Measurements from ENCODE around the gene ZNF674.
"Not testable (repeated sequence)": the region's sequence is repeated elsewhere in the genome, so short reads cannot be mapped to it uniquely, and the experiment has no call there.

Gene ZNF674

DNA sequence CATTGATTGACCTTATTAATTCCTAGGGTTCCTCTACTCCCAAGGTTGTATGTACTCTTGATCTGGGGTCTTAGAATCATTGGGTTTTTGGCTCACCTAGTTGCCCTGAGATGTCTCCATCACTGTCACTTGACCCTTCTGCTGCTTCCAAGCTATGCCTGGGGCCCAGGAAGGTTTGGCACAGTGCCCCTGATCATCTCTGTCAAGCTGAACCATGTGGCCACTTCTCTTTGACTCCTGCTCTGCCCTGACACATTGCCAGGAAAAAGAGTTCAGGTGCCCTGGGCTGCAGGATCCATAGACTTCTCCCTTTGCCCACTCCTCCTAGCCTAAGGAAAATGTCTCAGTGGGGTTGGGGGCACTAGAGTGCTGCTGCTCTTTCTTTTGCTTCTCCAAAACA is 24.4 kb upstream of the ZNF674 start:
- no peak for DNase-seq

DNA sequence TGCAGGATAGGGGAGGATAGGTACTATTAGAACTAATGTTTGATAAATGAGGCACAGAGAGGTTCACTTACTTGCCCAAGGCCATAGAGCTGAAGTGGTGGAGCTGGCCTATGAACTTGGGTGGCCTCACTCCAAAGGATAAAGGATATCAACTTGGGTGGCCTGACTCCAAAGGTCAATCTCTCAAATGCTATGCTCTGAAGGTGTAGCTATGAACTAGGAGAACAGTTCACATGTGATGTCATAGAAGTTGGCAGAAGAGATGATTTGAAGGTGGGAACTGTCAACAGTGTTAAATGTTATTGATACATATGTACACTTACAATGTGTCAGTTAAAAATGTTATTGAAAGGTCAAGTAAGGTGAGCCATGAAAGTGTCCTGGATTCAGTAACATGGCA is 22.2 kb upstream of the ZNF674 start:
- DNase-seq: no peak

DNA sequence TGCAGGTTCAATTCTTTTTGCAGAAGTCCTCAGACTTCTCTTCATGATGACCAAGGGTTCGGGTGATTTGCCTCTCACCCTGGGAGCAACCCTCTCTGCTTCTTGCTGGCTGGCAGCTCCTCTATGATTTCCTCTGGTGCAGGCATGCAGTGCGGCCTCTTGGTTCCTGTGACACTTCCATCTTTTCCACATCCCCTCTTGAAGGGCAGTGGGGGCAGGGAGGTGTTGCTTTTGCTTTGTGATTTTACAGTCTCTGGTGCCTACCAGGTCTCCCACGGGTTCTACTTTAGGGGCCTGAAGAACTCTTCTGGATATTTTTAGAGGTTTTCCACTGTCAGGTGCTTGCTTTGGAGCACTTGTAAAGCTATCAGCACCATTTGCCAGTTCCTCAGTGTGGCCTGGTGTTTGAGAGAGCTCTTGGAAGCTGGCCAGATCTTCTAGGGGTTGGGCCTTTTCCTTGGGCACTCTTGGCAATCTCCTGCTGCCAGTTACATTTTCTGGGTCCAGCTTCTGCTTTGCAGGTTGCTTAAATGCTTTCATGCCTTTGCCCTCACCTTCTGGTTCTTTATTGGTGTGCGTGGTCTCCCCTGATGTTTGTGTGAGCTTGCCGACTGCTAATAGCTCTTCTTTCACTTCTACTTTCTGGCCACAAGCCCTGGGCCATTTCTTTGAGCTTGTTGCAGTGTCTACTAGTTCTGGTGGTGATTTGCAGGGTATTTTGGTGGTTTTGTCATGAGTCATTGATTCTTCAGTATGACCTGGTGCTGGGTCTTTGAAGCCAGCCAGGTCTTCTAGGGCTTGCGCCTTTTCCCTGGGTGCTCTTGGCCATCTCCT is 16.8 kb upstream of the ZNF674 start:
- no peak for DNase-seq

DNA sequence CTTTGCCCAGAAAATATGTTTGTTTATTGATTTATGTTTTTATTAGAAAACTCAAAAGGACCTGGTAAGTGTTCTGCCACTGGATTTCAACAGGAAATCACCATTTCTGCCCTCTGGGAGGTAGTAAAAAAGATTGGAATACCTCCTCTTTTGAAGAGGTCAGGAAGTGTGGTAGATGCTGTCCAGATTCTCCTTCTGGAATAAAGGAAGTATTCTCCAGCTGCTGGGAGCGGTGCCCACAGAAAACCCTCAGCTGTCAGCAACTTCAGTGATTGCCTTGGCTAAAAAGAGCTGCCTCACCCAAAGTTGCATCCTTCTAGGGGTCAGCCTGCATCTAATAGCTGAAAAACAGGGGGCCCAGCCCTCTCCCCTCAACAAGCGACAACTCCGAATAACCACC is 13.8 kb upstream of the ZNF674 start:
- no peak for DNase-seq

DNA sequence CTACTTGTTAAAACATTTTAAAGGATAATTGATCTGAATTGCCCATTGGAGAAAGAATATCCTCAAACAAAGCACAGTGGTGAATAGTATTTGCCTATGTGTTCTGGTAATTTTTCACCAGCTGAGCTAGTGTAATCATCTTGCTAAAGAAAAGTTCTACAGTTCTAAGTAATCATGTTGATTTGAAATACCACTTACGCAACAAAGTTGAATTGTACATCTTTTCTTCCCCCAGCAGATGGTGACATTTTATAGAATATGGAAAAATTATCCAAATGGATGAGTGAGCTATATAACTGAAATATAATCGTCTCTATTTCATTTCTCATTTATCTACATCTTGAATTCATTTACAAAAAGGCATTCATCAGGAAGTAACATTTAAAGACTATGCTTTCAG is 9.7 kb upstream of the ZNF674 start:
- no peak for DNase-seq

DNA sequence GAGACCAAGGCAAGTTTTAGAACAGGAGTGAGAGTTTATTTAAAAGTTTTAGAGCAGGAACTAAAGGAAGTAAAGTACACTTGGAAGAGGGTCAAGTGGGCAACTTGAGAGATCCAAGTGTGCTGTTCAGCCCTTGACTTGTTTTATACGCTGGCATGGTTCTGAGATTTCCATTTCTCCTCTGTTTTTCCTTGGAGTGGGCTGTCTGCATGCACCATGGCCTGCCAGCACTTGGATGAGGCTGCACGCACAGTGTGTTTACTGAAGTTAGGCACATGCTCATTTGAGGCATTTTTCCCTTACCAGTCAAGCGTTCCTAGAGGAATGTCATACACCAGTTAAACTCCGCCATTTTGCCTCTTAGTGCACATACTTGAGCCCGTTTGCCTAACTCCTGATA is 8.7 kb upstream of the ZNF674 start:
- no peak for DNase-seq

DNA sequence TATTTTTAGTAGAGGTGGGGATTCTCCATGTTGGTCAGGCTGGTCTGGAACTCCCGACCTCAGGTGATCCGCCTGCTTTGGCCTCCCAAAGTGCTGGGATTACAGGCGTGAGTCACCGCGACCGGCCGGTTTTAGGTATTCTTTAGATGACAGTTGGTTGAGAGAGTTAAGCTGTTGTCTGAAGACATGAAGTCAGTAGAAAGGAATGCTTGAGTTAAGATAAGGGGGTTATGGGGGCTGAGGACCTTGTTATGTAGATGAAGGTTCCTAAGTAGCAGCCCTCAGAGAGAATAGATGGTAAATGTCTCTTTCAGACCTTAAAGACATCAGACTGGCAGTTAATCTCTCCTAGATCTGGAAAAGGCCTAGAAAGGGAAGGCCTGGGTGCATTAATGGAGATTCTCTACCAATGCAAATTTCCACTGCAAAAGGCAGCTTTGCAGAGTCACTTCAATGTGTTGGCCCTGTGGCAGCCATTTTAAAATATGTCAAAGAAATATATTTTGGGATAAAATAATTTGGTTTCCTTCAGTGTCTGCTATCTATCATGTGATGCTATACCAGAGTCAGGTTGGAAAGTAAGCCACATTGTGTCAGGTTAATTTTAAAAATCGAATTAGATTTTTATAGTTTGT is 6.4 kb upstream of the ZNF674 start:
- DNase-seq: no peak

DNA sequence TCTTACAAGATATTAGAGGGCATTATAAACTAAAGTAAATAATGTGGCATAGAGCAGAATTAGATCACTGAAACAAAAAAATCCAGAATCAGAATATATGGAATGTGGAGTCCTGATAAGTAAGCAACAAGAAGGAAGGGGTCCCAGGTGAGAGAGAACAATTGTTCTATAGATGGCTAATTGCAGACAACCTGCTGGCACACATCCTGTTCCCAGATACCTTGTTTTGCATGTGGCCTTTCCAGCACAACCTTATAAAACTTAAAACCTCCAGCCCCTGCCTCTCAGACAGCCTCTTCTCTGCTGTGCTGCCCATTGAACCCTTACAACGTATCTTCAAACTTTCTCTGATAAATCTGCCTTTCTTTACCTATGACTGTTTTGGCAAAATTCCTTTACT is 4.7 kb upstream of the ZNF674 start:
- no peak for DNase-seq

DNA sequence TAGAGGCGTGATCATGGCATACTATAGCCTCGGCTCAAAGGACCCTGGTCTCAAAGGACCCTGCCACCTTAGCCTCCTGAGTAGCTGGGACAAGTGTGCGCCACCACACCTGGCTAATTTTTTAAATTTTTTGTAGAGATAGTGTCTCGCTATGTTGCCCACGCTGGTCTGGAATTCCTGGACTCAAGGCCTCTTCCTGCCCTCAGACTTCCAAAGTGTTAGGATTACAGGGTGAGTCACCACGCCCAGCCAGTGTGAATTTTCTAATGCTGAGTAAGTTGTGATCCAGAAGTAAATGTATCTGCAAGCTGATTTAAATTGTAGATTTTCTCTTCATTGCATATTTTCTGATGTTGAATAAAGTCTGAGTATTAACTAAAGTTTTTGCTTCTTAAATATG is 2.6 kb upstream of the ZNF674 start:
- no peak for DNase-seq

DNA sequence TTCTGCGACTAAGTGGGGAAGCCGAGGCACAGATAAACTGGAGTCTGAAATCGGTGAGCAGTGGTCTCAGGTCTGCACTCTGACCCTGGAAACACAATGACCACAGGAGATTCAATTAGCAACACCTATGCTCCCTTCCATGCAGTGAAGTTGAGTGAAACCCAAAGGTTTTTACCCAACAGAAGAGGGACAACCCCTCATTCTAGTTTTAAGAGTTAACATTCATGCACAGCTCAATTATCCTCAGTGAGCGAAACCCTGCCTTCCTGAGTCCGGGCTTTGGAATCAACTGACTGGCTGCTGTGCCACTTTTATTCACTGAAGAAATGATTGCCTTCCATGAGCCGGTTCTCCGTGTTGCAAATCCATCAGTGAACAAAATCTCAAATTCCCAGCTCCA is 694 bp downstream of the ZNF674 start:
- not testable (repeated sequence) for DNase-seq

DNA sequence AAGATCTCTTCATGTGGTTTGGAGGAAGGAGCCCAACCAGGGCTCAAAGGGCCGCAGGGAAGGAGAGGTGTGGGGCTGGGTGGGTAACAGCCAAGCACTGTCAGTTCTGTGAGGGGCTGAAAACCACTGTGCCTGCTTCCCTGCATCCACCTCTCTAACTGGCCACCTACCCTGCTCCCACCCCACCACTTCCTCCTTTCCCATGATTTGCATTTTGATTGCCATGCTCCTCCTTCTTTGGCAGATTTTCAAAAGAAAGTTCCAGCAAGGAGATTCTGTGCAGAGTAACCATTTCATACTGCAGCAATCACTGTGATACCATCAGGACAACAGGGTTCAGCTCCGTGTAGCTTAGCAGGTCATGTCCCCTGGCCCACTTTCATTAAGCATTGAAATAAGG is 1.8 kb downstream of the ZNF674 start:
- no peak for DNase-seq

DNA sequence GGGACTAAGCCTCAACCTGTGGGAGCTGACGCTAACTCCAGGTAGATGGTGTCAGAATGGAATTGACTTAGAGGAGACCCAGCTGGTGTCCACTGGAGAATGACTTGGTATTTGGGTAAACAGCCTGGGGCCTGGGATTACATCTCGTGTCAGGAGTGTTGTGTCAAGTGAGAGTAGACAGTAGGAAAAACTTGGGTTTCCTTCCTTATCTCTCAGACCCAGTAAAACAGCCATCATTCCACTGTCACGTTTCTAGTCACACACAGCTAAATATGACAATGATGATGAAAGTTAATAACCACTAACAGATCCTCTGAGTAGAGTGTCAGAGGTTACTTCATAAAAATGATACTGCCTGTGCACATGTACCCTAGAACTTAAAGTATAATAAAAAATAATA is 13.8 kb downstream of the ZNF674 start:
- DNase-seq: no peak

DNA sequence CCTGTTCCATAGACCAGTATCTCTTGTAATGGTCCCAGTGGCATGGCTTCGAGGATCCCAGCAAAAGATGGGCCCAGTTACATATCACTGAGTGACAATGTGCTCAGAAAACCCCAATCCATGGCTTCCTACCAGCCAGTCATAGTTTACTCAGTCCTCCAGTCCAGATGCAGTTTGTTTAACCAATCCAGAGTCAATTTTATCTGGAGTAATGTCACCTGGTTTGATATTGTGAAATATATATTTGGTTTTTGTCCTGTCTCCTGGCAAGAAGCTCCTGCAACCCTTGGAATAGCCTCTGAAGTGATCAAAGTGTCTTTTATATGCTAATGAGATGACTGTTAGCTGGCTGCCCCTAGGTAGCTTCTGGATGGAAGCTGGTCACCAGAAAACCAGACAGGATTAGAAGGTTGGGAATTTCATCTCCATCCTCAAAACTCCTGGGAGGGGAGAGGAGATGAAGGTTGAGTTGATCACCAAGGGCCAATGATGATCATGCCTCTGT is 14.8 kb downstream of the ZNF674 start:
- not testable (repeated sequence) for DNase-seq

DNA sequence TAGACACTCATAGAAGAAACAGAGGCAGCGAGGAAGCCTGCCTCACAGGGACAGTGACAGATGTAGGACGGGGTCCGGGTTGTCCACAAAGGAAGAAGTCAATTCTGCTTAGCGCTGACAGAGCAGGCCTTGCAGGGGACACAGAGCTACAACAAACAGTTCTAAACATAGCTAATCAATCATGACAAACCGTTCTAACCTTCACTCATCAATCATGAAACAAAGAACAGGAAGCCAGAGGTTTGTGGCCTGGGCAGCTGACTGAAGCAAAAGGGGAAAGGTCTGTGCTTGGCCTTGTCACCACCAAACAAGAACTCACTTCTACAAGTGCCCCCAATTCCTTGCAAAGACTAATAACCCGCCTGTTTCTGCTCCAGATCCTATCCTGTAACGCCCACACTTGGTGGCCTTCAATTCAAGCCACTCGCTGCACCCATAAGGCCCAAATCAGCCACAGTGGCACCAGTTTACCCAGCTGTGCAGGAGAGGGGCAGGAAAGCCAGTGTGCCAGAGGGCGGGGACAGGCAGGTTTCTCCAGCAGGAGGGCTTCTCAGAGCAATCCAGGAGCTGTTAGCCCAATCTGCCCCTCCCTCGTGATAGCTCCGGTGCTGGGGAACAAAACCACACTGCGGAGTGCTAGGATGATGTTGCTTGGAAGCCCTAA is 15.3 kb downstream of the ZNF674 start:
- not testable (repeated sequence) for DNase-seq

DNA sequence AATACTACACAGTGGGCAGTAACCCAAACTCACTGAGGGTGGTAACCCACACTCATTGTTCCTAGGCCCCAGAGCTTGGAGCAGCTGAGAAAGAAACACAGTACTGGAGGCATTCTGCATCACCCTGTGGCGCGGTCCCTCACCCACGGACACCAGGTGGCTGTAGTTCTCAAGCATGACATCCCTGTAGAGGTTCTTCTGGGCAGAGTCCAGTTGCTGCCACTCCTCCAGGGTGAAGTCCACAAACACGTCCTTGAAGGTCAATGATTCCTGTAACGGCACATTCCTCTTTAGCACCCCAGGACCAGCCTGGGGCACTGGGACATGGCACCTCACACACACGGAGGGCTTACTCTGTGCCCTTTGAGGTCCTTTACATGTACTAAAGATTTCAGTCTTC is 16.6 kb downstream of the ZNF674 start:
- DNase-seq: not testable (repeated sequence)

DNA sequence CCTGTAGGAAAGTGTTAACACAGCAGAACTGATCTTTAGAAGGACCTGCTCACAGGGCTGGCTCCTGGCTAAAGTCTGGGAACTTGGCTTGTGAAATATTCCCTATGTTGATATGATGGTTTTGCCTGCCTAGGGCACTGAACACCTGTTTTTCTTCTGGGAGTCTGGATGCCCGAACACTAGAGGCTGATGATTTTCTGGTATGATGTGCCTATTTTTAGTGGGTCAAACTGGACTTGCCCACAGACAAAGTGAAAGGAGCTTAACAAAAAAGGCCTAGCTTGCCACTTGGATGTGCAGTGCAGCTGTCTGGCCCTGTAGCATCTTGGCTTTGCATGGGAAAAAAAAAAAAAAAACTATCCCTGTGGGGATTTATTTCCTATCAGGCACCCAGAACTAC is 39.1 kb downstream of the ZNF674 start:
- no peak for DNase-seq

DNA sequence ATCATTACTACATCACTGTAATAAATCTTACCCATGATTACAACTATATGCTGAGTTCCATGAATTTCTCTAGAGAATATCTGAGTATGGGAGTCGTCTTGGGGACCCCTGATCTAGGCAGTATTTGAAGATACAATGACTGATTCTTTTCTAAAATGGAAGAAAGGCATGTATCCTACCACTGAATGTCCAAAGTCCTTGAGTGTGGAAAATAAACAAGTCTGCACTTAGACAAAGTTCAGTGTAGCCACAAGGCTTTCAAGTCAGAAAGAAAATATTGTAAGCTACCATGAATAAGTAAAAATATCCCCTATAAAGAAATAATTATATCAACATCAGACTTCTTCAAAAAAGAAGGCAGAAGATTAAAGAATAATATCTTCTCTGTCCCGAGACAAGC is 42.4 kb downstream of the ZNF674 start:
- no peak for DNase-seq

DNA sequence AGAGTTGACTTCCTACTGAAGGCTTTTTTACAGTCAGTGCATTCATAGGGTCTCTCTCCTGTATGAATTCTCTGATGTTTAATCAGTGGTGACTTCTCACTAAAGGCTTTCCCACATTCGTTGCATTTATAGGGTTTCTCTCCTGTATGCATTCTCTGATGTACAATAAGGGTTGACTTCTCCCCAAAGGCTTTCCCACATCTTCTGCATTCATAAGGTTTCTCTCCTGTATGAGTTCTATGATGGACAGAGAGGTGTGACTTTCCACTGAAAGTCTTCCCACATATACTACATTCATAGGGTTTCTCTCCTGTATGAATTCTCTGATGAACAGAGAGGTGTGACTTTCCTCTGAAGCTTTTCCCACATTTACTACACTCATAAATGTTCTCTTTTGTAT is 45.2 kb downstream of the ZNF674 start:
- DNase-seq: no peak

DNA sequence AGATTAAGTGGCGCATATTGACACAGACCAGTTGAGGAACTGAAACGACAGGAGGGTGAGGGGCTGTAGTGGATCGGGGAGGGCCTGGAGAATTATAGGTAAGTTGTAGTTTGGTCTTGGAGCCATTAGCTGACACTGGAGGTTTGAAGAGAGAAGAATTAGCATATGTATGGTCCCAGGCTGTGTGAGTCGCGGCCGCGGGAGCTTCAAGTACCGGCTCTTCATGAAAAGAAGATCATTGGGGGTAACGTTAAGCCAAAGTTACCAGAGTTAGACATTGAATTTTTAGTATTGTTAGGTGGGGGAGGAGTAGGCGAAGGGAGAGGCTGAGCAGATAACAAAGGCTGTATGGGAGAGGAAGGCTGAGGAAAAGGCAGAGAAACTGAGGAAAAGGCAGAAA is 56.5 kb downstream of the ZNF674 start:
- DNase-seq: no peak

DNA sequence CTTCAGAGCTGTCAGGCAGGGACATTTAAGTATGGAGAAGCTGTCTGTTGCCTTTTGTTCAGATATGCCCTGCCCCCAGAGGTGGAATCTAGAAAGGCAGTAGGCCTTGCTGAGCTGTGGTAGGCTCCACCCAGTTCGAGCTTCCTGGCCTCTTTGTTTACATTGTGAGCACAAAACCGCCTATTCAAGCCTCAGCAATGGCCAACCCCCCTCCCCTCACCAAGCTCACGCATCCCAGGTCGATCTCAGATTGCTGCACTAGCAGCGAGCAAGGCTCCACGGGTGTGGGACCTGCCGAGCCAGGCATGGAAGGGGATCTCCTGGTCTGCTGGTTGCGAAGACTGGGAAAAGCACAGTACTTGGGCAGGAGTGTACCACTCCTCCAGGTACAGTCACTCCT is 59.3 kb downstream of the ZNF674 start:
- DNase-seq: no peak

DNA sequence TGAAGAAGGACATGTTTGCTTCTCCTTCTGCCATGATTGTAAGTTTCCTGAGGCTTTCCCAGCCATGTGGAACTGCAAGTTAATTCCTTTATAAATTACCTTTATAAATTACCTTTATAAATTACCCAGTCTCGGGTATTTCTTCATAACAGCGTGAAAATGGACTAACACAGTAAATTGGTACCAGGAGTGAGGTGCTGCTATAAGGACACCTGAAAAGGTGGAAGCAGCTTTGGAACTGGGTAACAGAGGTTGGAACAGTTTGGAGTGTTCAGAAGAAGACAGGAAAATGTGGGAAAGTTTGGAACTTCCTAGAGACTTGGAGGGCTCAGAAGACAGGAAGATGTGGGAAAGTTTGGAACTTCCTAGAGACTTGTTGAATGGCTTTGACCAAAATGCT is 66.6 kb downstream of the ZNF674 start:
- DNase-seq: not testable (repeated sequence)

DNA sequence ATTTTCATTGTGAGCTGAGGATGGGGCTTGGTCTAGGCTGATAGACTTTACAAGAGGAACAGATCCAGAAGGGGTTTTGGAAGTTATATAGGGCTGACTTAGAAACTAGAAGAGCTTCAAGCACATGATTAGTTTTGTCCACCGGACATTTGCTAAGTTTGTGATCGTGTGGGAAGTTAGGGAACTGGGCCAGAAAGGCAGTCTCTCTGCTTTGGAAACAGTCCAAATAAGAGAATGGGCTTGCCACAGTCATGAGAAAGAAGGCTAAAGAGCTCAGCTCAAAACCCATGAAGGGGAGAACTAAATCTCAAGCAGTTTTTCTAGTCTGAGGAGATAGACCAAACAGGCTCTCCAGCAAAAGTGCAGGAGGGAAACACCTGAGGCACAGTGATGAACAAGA is 67.8 kb downstream of the ZNF674 start:
- DNase-seq: no peak

DNA sequence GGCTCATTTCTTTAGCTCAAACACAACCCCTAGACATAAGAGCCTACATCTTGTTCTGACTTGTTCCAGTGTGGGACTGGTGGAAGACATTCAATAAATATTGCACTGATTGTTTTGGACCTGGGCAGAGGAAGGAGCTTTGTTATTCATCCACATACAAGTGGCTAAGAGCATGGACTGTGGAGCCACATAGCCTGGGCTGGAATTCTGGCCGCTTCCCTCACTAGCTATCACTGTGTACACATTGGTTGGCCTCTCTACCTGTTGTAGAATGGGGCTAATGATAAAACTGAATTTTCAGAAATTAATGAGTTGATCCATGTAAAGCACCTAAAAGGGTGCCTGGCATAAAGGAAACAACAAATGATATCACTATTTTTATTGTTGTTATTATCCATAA is 80.0 kb downstream of the ZNF674 start:
- no peak for DNase-seq

DNA sequence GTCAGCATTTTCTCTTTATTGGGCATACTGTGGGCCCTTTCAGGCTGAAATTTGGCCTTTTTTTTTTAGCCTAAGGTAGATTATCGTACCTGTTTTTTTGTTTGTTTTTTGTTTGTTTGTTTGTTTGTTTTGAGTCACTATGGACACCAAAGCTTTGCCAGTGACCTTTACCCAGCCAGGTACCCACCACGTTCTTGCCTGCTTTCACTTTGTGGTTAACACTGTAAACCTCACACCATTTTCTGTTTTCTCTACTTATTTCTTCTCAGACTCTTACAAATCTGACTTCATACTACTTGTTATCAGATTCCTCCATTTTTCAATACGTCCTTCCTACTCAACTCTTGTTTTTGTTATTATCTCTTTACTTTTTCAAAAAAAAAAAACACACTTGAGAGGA is 81.5 kb downstream of the ZNF674 start:
- no peak for DNase-seq

All from effector CD4-positive, alpha-beta T cell (primary cell).